GM12892 (cell line): ENCODE results near the gene ZNFX1.

ENCODE experiments used
- DNase-seq: peaks from one replicate; pipeline ENCODE4 v3.0.0; 2011; ENCODE audit not compliant: insufficient read length
- FAIRE-seq: peaks from 2 replicates; lab custom pipeline; 2011; peaks lifted over from hg19 to GRCh38; lab: Jason Lieb, UNC
- POLR2A ChIP-seq: IDR thresholded peaks from 2 replicates; pipeline ENCODE4 v1.6.1; 2011; ENCODE audit warnings: low read depth, low read length, control low read depth
- POLR2AphosphoS5 ChIP-seq: IDR thresholded peaks from 2 replicates; pipeline ENCODE4 v1.6.1; 2011; ENCODE audit warnings: low read depth, low read length, control low read depth
- TAF1 ChIP-seq: IDR thresholded peaks from 2 replicates; pipeline ENCODE4 v1.6.1; 2011; ENCODE audit warnings: low read depth, mild to moderate bottlenecking, control low read depth, low read length, borderline replicate concordance

ZNFX1 gene

DNA sequence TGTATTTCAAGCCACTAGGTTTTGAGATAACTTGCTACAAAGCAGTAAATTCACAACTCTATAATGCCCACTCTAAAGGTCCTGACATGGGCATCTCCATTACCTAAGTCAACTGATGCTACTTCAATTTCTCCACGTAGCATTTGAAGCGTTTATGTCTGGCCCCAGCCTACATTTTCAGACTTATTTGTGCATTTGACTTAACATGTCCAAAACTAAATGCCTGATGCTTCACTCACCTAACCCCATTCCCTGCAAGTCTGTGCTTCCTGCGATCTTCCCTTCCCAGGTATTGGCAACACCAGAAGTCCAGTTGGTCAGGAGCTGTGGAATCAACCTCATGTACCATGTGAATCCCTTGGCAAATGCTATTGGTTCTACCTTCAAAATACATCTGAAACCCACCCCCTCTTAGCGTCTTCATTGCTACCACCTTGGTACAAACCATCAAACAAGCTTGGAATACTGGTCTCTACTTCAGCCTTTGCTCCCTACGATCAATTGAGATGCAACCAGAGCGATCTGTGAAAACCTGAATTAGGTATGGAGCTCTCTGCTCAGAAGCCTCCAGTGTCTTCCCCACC, 12.8 kb upstream of the ZNFX1 start:
- 0 out of 2 replicates have a peak, but pooled peaks have one; percentile 18 for TF ChIP-seq POLR2A
- no peak for TF ChIP-seq POLR2AphosphoS5
- no peak for DNase-seq

GRCh38 chr20:49288784-49289696, 11.2 kb upstream of the ZNFX1 start:
- FAIRE-seq (no peak), DNase-seq (no peak)
- peak; percentile 83 for TF ChIP-seq POLR2A
- no peak for TF ChIP-seq TAF1
- TF ChIP-seq POLR2AphosphoS5, result peak; percentile 95

More for the DNA sequence above, 12.8 kb upstream of the ZNFX1 start:
- no peak for FAIRE-seq

GRCh38 chr20:49288250-49288751, 10.4 kb upstream of the ZNFX1 start:
- DNase-seq, result no peak
- FAIRE-seq, result no peak
- TF ChIP-seq POLR2A, result no peak
- no peak for TF ChIP-seq TAF1
- TF ChIP-seq POLR2AphosphoS5, result no peak

DNA sequence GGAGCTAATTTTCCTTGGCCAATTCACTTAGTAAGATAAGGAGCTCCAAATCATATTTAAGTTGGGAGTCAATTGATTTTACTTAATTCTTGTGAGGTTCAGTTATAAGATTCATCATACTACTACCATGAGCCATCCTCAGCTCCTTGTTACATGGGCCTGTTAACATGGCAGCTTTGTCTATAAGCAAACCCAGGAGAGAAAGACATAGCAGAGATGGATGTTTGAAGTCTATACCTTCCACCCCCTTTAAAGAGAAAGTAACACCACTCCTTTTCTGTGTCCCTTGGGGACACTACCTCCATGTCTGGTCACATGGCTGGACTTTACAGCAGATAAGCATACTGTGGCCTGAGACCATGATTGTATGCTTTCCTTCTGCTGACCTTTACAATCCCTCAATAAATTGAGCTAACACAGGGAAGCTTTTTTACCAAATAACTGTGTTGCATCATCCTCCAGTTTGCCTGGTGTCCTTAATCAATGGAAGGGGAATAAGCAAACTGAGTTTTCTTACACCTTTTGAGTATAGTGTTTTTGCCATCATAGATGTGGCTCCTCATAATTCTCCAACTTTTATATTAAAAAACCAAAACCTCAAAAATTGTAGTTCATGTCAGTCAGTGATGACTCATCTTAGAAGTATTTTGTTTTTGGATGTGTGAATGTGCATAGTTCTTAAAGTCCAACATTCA, 9.8 kb upstream of the ZNFX1 start:
- FAIRE-seq (no peak), DNase-seq (no peak)
- TF ChIP-seq POLR2AphosphoS5, result peak; percentile 89
- TF ChIP-seq POLR2A, result peak; percentile 72; the same call in 1 of the 2 replicates
- no peak for TF ChIP-seq TAF1

GRCh38 chr20:49286689-49287551, 9.1 kb upstream of the ZNFX1 start:
- no peak for FAIRE-seq
- DNase-seq, result no peak

GRCh38 chr20:49285813-49286494, 8.1 kb upstream of the ZNFX1 start:
- TF ChIP-seq POLR2A (peak; percentile 55), POLR2AphosphoS5 (peak; percentile 43), TAF1 (no peak)
- FAIRE-seq, result no peak
- no peak for DNase-seq

More at GRCh38 chr20:49286689-49287551, 9.1 kb upstream of the ZNFX1 start:
- no peak for TF ChIP-seq TAF1
- peak; percentile 81 for TF ChIP-seq POLR2AphosphoS5
- peak; percentile 63; the same call in 1 of the 2 replicates for TF ChIP-seq POLR2A

DNA sequence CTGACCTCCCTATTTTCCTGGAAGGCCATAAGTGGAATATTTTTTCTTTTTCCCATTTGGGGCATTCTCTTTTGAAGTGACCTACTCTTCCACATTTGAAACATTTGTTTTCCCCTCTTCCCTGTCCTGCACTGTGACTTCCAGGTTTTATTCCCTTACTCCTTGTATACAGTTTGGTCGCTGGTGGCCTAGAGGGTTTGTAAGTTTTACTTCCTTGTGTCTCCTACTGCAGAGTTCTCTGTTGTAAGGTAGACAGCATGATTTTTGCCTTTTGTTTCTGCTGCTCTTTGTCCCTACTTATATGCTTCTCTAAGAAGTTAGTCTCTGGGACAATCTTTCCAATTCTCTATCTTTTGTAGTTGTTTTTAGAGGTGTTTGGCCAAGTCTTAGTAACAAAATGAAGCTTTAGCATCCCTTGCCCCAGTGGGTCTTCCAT, 7.4 kb upstream of the ZNFX1 start:
- no peak for DNase-seq
- no peak for TF ChIP-seq POLR2A
- no peak for TF ChIP-seq TAF1
- peak; percentile 41; the same call in 1 of the 2 replicates for TF ChIP-seq POLR2AphosphoS5
- FAIRE-seq, result no peak

DNA sequence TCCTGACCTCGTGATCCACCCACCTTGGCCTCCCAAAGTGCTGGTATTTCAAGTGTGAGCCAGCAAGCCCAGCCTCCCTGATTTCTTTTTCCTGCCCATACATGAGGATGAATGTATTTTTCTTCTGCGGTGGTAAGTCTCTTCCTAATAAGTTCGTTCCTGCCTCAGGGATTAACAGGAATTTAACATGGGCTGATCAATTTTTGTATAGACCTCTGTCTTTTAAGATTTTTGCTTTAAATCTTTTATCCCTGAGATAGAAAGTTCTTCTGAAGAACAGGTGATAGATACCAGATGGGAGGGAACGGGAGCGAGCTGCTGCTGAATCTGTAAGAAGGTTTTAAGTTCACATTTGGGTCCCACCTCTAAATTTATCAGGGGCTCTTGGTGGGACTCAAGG, 7.0 kb upstream of the ZNFX1 start:
- FAIRE-seq (no peak), DNase-seq (no peak)
- no peak for TF ChIP-seq TAF1
- no peak for TF ChIP-seq POLR2A
- TF ChIP-seq POLR2AphosphoS5, result no peak

GRCh38 chr20:49283703-49284625, 6.1 kb upstream of the ZNFX1 start:
- DNase-seq (no peak), FAIRE-seq (no peak)
- TF ChIP-seq POLR2AphosphoS5 (peak; percentile 78), TAF1 (no peak), POLR2A (peak; percentile 57; the same call in 1 of the 2 replicates)
